ENCODE results near the gene DHRSX.

DNA sequence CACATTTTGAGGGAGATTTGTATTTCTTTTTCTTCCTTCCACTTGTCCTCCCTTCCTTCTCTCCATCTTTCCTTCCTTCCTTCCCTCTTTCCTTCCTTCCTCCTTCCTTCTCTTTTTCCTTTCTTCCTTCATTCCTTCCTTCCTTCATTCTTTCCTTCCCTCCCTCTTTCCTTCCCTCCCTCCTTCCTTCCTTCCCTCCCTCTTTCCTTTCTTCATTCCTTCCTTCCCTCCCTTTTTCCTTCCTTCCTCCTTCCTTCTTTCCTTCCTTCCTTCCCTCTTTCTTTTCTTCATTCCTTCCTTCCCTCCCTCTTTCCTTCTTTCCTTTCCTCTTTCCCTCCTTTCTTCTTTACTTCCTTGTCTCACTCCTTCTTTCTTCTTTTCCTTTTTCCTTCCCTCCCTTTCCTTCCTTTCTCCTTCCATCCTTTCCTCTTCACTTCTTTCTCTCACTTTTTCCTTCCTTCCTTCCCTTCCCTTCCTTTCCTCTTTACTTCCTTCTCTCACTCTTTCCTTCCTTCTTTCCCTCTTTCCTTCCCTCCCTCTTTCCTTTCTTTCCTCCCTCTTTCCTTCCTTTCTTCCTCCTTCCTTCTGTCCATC is 74.4 kb downstream of the DHRSX start:
- TF ChIP-seq POLR2A (IDR thresholded peaks at IDR 0.05) (no peak), POLR2AphosphoS5 (IDR thresholded peaks at IDR 0.05) (no peak)
- TF ChIP-seq, protein P1, sequence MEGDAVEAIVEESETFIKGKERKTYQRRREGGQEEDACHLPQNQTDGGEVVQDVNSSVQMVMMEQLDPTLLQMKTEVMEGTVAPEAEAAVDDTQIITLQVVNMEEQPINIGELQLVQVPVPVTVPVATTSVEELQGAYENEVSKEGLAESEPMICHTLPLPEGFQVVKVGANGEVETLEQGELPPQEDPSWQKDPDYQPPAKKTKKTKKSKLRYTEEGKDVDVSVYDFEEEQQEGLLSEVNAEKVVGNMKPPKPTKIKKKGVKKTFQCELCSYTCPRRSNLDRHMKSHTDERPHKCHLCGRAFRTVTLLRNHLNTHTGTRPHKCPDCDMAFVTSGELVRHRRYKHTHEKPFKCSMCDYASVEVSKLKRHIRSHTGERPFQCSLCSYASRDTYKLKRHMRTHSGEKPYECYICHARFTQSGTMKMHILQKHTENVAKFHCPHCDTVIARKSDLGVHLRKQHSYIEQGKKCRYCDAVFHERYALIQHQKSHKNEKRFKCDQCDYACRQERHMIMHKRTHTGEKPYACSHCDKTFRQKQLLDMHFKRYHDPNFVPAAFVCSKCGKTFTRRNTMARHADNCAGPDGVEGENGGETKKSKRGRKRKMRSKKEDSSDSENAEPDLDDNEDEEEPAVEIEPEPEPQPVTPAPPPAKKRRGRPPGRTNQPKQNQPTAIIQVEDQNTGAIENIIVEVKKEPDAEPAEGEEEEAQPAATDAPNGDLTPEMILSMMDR (IDR thresholded peaks at IDR 0.05): no peak

Data from breast epithelium (tissue), 3 donors.